HG02678 (cell line): ENCODE data around the gene RARRES1.

Experiments
- ATAC-seq: cut with Tn5 transposase; IDR thresholded peaks from one replicate; pipeline ENCODE4 v1.9.1; 2021; ENCODE audit warnings: mild to moderate bottlenecking, moderate library complexity; ENCODE audit not compliant: unreplicated experiment

RARRES1 gene

DNA sequence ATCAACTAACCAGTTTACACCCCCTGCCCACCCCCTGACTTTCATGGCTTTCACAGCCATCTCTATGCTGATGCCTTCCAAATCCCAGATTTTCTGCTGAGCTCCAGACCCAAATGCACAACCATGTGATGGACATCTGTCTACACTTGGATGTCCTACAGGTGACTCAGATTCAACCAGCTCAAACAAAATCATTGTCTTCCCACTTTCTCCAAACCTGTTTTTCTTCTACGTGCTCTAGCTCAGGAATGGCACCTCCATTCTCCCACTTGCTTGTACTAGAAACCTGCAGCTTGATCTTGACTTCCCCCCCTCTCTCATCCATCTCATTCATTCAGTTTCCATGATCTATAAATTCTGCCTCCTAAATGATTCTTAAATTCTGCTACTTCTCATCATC is 34.1 kb upstream of the RARRES1 start:
- no peak for ATAC-seq

DNA sequence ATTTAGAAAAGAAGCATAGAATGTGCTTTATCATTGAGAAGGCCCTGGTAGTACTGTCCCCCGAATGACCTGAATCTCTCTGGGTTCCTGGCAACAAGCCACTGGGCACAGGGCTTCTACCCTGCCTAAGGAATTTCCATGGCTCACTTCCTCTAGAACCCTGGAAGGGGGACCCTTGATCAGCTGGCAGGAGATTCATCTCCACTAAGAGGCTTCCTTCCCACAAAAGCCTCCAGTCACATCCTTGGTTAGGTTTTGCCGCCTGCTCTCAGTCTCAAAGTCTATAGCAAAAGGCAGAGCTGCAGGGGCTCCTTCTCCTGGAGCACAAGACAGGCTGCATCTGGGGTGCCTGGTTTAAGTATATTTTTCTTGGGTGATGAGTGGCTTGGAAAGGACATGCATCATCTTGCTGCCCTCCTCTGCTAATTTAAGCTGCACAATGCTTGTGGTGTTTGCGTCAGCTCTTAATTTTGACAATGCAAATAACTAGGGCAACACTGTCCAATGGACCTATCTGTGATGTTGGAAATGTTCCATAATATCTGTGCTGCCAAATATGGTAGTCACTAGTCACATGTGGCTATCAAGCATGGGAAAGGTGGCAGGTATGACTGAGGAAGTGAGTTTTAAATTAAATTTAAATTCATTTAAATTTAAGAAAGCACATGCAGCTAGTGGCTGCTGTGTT is 33.4 kb upstream of the RARRES1 start:
- ATAC-seq = no peak

DNA sequence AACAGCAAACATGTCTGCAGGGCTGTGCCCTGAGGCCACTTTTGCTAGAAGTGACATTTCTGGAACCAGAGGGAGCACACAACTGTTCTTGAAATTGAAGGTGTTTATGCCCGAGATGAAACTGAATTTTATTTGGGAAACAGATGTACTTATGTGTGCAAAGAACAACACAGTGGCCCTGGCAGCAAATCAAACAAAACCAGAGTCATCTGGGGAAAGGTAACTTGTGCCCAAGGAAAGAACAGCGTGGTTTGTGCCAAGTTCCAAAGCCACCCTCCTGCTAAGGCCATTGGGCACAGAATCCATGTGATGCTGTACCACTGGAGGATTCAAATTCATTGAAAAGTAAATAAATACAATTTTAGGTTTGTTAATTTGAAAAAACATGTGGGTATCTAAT is 31.2 kb upstream of the RARRES1 start:
- no peak for ATAC-seq

DNA sequence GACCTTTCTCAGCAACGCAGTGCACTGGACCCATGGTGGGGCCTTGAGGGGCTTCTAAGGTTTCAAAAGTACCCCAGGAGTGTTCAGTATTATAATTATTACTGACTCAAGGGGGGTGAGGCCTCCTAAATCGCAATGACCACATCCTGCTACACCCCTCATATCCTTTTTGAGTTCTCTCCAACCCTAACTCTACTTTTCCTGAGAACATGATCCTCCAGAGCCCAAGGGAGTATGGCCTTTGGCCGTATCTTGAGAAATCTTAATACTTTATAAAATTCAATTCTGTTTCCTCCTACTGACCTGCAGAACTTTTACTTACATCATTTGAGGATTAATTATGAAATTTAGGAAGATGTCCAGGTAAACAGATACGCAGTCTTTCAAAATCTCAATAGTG is 30.4 kb upstream of the RARRES1 start:
- no peak for ATAC-seq

DNA sequence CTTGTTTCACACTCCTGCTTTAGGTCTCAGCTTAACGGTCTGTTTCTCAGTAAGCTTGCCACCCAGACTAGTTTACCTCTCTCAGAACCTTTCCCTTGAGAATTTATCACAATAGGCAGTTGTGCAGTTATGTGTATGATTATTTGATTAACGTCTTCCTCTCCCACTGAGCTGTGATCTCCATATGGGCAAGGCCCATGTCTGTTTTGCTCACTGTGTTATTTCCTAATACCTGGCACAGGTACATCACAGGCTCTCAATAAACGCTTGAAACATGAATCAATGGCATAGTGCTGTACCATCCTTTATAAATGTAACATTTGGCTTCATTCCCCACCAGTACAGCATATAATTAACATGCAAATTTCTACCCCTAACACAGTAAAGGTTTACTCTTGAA is 29.1 kb upstream of the RARRES1 start:
- no peak for ATAC-seq

DNA sequence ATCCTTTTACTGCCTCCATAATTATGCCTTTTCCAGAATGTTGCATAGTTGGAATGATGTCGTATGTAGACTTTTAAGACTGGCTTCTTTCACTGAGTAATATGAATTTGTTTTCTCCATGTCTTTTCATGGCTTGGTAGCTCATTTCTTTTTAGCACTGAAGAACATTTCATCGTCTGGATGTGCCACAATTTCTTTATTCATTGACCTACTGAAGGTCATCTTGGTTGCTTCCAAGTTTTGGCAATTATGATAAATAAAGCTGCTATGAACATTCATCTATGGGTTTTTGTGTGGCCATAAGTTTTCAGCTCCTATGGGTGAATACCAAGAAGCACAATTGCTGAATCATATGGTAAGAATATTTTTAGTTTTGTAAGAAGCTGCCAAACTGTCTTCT is 23.2 kb upstream of the RARRES1 start:
- no peak for ATAC-seq

DNA sequence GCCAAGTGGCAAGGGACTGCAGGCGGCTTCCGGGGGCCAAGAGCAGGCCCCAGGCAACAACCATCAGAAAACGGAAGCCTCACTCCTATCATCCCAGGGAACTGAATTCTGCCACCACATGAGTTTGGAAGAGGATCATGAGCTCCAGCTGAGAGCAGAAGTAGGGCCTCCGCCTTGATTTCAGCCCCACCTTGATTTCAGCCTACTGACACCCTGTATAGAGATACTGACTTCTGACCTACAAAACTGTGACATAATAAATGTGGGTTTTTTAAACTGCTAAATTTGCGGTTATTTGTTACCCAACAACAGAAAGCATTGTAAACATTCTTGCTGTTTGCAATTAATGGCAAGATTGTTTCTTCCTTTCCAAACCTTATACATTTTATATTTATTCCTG is 21.6 kb upstream of the RARRES1 start:
- ATAC-seq = no peak

DNA sequence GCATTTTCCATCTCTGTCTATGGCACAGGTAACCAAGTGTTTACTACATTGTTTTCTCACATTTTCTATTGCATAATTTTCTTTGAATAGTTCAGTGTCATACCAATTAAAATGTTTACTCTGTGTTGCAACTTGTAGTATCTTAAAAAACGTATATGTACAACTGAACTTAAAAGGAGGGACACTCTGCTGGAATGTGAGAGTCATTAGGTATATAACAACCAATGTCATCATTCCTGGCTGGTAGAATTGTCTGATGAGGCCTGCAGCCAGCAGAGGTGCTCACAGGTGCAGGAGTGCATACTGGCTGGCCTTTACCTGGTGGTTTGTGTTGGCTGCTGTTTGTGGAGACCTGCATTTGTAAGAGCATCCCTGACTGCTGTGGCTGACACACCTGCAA is 19.1 kb upstream of the RARRES1 start:
- no peak for ATAC-seq

DNA sequence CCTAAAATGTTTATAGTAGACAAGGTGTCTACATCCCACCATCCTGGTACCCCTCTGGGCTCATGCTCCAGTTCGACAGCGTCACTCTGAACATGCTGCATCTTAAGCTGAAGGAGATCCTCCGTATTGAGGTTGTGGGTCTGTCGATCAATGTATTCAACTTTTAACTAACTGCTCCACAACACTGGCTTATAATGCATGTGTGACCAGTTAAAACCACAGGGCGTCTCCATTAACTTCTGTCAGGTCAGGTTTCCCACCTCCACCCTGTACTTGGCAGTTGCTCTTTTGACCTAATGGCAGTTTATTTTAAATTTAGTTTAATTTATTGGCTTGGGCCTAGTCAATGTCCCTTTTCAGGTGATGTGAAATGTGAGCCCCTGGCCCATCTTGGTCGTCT is 17.8 kb upstream of the RARRES1 start:
- ATAC-seq = no peak

DNA sequence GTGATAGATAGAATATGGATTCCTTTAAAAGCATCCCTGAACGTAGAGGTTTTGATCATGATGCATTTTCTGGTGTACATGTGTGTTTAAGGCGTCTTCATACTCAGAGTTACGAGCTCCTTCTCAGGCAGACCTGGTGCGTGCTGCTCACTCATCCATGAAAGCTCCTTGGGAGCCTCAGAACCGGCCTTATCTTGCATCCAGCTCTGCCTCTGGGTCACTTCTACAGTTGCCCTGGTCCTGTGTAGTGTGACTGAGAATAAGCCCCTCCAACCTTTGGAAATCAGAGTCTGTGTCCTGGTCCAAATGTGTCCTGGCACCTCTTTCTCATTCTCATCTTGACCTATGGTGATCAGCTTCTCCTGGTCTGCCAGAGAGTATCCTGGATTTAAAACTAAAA is 17.3 kb upstream of the RARRES1 start:
- ATAC-seq = no peak

DNA sequence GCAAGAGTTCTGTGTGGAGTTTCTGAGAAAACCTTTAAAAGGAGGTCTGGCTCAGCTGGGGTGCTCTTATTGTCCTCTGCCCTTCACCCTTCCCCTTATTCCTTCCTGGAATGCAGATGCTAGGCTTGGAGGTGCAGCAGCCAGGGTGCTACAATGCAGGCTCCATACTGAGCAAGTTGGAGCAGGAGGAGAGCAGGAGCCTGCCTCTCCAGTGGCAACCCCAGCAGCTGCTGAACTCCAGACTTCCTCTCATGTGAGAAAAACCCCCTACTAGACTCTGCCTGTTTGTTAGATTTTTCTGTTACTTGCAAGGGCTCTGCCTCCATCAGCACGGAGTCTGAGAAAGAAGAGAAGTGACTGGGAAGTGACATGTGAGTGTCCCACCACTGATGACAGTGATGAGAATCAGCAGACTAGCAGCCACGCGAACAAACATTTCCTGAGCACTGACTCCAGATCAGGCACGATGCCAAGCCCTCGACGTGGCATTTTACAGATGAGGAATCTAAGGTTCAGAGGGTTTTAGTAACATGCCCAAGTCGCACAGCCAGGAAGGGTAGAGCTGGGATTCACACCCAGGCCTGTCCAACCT is 16.1 kb upstream of the RARRES1 start:
- no peak for ATAC-seq

DNA sequence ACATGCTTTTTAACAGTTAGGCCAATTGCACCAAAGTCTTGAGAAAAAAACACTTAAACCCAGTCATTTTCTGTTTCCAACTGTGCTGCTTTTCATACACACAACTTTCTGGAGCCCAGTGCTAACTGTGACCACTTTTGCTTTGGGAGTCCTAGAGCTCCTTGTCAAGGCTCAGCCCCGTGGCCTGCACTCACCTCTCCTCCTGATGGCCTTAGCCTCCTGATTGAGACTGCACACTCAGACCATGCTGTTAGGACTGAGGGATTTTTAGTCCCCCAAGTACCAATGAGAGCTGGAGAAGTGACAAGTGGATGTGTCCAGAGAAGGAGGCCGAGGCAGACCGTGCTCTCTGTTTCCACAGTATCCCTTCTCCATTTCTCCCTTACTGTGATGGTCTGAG is 15.2 kb upstream of the RARRES1 start:
- no peak for ATAC-seq

DNA sequence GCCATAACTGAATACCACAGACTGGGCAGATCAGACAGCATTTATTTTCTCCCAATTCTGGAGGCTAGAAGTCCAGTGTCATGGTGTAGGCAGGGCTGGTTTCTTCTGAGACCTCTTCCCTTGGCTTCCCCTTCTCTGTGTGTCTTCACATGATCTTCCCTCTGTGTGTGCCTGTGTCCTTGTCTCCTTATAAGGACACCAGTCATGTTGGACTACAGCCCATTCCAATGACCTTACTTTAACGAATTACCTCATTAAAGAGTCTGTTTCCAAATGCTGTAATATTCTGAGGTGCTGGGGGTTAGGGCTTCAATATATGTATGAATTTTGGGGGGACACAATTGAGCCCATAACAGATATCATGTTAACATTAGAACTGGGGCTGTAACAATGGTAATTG is 13.3 kb upstream of the RARRES1 start:
- ATAC-seq = no peak

DNA sequence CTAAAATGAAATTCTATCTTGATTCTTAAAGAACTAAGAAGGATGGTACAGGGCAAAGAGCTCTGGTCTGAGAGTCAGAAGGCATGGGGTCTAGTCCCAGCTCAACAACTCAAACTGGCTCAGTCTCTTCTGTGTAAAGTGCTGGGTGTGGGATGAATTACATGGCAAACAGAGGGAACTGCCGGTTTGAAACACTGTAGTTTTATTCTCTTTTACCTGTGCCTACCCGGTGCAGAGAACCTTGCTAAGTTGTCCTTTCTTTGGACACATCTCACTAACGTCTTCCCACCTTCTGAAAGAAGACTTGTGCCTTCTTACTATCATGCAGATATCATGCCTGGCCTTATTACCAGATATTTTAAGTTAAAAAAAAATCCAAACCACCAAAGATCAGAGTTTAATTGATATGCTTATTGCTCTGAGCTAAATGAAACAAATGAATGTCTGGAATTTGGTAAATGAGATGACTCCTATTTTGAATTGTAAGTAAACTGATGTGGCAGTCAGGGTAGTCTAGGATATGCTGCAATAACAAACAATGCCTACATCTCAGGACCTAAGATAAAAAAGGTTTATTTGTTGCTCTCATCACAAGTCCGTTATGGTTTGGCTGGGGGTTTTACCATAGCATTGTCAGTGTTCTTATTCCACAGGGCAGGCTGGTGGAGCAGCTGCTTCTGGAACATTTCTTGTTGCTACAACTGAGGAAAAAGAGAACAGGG is 12.5 kb upstream of the RARRES1 start:
- no peak for ATAC-seq

DNA sequence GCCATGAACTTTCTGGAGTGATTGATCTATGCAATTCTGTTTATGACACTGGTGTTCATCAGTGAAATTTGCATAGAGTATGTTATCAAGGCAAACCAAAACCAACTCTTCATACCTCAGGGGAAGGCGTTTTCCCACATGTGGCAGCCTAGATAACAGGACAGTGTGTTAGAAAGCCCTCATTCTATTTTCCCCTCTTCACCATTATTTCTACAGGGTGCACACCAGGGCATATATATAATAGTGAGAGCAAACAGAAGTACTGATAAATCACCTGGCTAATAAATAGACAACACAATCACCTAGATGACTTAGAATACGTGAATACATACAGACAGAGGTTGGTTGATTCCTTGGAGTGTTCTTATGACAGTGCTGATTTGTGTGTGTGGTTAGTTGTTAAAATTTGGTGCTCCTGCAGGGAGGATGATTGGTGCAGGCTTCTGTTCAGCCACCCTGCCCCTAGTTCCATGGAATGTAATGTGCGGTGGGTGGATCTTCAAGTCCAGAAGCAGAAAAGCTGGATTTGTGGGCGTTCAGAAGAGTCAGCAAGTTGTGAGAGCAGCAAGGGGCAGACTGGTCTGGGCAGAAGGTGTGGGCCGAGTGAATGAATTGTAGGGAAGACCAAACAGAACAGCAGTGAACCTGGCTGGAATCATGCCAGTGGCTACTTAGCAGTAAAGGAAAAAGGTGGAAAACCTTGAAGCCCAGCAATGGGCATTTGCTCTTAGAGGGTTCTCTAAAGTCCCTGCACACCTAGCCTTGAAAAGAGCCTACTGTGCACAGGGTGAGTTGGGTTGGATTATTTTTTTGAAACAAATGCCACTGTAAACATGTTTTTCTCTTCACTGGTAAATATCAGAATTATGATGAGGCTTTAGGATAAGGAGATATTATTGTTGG is 11.7 kb upstream of the RARRES1 start:
- ATAC-seq = no peak

DNA sequence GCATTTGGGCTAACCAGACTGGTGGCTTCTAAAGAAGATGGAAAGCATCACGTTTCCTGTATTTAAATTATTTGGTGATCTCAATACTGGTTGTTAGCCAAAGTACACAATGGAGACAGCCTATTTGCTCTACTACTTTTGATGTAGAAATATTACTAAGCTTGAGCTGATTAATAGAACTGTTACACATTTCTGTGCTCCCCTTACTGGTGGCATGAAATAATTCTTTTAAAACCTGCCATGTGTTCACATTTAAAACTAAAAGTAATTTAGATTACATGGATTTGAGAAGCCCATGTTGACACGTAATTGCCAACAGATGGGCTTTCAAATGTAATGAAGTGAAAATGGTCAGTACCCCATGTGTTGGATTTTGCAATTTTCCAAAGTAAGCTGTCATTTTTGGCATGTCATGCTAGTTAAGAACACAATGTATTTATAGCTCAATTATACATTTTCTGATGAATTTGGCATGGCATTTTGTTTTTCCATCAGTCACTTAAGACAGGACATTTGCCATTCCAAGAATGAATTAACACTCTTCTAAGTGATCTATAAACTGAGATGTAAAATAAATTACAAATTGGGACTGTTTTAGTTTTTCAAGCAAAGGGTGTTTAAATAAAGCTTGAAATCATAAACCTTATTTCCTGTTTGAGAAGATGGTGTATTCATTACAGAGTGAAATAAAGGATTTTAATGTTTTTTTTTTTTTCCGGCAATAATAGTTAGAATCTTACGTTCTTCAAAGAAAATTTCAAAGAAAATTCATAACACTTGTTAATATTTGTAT is 10.8 kb upstream of the RARRES1 start:
- no peak for ATAC-seq

DNA sequence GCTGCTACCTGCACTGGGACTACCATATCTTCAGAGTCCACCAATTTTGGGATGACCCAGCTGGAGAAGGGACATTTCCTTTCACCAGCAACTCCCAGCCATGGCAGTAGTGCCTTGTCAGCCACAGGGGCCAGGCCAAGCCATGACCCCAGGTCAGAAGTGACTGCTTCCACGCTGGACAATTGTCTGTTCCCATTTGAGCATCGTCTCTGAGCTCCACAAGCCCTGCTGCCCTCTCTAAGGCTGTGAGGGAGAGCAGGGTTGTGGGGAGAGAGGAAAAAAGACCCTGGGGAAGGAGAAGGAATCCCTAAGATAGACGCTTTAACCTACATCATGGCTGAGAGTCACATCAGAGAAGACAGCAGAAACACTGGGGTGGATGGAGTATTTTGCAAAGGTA is 7.4 kb upstream of the RARRES1 start:
- no peak for ATAC-seq

DNA sequence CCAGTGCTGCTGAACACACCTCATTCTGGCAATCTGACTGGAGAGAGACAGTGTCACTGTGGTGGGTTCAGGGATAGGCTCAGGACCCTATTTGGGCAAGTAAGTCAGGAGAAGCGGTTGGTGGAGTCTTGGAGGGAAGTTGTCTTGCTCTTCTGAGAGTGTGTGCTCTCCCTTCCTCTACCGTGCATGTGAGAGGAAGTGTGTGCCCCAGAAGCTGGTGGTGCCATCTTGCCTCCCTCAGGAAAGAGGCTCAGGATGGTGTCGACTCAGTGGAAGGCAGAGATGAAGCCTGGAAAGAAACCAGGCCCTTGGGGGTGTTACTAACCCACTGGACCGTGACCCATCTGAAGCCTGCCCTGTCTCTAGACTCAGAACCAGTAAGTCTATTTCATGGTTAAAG is 6.8 kb upstream of the RARRES1 start:
- ATAC-seq = no peak

DNA sequence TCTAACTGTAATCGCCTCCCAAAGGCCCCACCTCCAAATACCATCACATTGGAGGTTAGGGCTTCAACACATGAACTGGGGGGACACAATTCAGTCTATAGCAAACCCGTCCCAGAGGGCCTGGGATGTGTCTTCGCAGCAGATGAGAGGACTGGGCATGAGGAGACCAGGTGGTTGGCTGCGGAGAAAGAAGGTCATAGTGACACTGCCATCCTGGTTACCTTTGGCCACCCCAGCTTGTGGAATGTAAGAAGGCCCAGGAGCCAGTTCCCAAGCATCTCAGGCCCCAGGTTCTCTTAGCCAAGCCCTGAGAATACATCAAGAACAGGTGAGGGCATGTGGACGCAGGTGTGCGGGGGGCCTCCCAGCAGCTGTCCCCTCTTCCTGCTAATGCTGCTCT is 6.4 kb upstream of the RARRES1 start:
- ATAC-seq = no peak

DNA sequence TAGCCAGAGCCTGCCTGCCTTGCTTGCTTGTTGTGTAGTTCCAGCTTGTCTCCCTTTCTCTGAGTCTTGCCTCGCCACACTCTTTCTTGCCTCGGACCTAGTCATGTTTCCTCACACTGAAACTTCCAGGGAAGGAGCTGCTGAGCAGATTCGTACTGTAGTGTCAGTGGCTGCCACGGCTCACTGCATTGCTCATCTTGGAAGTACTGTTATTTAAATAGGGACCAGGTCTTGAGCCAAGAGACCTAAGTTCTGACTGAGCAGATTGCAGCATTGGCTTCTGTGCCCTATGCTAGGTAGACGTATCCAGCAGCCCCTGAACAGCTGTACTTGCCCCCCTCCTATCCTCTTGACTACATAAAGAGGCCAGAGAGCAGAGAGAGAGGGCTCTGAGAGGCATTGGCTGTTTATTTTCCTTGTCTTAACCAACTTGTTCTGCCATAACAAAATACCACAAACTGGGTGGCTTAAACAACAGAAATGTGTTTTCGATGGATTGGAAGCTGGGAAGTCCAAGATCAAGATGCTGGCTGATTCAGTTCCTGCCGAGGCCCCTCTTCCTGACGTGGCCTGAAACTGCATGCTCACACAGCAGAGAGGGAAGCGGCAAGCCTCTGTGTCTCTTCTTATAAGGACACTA is 5.8 kb upstream of the RARRES1 start:
- ATAC-seq = no peak
